GM20431 (cell line): ENCODE results near the gene TNNI2.

Experiments
- in situ Hi-C: fragments of 300-500 bp; cut with MseI, MboI; formaldehyde crosslinking; loops from one replicate; pipeline ENCODE4 v1.15.0; 2020; ENCODE audit warnings: low sequenced_read_pairs; ENCODE audit not compliant: unreplicated experiment

Gene TNNI2

DNA sequence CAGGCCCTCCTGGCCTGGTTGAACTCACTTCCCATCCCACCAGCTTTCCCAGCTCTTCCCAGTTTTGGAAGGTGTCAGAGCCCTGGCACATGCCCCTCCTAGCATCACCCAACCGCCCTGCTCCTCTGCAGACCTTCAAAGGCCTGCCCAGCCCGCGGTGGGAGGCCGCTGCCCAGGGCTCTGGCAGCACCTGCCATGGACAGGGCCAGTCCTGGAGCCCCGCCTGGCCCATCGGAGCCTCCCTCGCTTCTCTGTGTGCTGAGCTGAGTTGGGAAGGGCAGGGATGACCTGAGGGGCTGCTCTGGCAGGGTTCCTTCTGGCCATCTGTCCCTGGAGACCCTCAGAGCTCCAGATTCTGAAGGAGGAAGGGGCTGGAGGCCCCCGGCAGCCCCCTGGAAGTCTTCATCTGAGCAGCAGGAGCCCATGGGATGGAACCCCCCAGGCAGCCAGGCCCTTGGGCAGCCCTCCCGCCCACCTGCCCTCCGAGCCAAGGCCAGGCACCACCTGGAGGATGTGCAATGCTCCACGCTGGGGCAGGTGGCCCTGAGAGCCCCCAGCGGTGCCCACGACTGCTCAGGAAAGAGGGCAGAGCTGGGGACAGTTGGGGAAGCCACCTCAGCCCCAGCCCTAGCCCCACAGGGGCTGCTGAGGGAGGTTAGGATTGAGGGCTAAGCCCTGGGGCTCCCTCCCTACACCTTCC lies 17.7 kb downstream of the TNNI2 start:
- in situ Hi-C loops: no loop called here

- in situ Hi-C loops: no loop called here
These were observed 18.3 kb downstream of the TNNI2 start for GRCh38 chr11:1857064-1857463.

GRCh38 chr11:1858154-1858553 lies 19.4 kb downstream of the TNNI2 start:
- in situ Hi-C loops: no loop called here

DNA sequence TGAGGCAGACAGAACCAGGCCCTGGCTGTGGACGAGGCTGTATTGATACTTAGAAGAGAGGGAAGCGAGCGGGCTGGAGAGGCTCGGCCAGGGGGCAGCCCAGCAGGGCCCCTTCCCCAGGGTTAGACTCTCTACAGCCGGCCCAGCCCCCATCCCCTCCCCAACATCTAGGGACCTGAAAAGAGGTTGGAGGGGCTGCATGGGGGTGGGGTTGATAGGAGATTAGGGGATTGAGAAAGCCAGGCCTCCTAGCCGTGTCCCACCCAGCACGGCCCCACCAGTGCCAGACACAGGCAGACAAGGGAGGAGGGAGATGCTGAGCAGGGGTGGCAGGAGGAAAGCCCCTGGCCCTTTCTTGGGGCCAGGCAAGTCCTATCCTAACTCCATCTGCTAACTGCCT lies 19.8 kb downstream of the TNNI2 start:
- in situ Hi-C loops: no loop called here

DNA sequence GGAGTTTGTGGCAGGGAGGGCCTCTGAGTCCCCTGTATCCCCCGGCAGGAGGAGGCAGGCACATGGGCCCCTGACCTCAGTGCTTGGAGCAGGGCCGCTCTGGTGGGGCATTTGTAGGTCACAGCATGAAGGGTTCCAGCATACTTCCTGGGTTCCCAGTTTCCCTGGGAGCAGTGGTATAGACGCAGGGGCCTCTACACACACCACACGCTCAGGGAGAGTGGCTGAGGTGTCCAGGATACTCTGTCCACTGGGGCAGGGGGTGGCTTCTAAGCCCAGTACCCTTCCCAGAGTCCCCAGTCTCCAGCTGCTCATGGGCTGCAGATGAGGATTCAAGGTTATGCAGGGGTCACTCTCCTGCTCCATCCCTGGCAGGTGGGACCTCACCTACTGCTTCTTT lies 20.2 kb downstream of the TNNI2 start:
- in situ Hi-C loops: no loop called here

DNA sequence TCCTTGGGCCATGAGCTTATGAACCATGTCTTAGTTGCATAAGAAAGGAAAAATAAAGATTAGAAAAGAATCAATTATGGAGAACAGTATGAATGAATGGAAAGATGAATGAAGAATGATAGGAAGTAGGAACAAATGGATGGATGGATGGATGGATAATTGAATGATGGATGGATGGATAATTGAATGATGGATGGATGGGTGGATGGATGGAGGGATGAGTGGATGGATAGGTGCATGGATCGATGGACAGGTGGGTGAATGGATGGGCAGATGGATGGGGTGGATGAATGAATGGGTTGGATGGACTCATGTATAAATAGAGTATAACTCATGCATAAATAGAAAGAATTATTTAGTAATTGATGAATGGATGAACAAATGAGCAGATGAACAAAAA lies 21.3 kb downstream of the TNNI2 start:
- in situ Hi-C loops: no loop called here

DNA sequence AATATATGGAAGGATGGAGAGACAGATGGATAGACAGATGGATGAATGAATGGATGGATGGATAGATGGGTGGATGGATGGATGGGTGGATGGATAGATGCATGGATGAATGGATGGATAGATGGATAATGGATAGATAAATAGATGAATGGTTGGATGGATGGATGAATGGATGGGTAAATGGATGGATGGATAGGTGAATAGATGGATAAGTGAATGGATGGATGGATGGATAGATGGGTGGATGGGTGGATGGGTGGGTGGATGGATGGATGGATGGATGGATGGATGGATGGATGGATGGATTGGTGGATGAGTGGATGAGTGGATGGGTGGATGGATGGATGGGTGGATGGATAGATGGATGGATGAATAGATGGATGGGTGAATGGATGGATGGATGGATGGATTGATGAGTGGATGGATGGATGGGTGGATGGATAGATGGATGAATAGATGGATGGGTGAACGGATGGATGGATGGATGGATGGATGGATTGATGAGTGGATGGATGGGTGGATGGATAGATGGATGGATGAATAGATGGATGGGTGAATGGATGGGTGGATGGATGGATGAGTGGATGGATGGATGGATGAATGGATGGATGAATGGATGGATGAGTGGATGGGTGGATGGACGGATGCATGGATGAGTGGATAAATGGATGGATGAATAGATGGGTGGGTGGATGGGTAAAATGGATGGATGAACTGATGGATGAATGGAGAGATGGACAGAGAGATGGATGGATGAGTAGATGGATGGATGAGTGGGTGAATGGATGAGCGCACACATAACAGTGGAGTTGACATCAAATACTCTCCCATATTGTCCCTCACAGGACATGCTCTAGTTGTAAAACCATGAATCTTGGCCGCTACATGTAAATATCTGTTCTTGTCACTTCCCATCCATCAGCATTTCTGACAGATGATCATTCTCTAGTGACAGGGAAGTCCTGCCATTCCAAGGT lies 22.9 kb downstream of the TNNI2 start:
- in situ Hi-C loops: no loop called here

DNA sequence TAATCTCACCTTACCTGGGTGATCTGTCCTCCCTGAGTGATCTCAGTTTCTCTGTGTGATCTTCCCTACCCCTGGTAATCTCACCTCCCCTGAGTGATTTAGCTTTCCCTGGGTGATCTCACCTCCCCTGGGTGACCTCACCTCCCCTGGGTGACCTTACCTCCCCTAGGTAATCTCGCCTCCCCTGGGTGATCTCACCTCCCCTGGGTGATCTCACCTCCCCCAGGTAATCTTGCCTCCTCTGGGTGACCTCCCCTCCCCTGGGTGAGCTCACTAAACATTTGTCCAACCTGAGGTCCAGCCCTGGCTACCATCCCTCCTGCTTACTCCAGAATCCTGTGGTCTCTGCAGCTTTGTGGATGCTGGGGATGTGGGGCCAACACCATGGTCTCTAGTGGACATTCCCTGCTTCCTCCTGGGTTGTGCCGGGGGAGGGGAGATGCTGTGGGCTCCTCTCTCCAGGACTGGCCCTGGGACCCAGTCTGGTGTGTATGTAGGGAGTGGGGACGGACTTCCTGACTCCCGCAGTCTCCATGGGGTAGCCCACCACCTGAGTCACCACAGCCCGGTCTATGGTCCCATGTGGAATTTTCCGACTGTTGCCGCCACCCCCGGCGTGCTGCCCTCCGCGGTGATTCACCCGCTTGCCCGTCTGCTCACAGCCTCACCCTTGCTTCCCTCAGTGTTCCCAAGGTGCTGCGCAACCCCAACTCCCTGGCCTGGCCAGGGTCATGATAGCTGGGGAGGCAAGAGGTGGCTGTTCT lies 24.0 kb downstream of the TNNI2 start:
- in situ Hi-C loops: no loop called here

DNA sequence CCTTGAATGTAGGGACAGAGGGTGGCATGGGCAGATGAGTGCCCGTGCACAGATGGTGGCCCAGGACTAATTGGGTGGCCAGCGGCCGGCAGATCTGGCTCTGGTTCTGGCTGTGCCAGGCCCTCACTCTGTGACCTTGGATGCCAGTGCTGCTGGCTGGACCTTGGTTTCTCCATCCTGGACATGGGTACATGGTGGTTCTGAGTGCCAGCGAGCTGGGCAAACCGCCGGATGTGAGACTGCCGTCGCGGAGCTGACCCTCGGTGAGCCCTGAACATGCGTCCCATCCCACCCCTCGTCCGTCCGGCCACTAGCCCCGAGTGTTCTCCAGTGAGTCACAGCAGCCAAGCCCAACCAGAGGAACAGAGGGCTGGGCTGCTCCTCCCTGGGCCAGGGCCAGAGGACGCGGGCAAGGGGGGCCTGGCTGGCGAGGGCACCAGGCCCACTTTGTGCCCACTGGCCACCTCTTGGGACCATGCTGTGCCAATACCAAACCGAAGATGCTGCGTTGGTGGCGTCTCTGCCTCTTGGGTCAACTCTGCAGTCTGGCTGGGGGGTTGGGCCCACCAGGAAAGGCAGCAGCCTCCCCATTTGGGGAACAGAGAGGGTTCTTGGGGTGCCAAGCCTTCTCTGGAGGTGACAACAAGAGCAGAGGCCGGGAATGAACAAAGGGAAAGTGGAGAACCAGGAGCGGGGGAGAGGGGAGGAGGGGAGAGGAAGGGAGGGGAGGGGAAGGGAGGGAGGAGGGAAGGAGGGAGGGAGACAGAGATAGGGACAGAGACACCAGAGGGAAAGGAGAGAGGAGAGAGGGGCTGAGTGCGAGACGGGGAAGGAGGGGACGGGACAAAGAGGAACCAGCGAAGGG lies 24.8 kb downstream of the TNNI2 start:
- in situ Hi-C loops: no loop called here

DNA sequence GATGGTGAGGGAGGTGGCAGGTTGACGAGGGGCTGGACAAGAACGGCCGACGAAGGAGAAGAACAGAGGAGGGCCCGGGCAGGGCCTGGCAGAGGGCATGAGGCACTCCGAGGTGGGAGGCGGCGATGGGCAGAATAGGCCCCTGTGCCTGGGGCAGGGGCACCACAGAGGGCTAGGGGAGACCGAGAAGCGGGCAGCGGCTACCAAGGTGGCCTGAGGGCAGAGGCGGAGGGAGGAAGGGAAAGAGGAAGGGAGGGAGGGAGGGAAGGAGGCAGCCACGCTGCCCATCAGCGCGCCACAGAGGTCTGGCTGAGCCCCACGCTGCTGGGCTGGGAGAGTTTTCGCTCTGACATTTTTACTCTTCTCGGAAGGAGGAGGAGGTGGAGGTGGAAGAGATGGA lies 25.4 kb downstream of the TNNI2 start:
- in situ Hi-C loops: no loop called here

- in situ Hi-C loops: no loop called here
These were observed 26.3 kb downstream of the TNNI2 start for GRCh38 chr11:1864831-1865665.

DNA sequence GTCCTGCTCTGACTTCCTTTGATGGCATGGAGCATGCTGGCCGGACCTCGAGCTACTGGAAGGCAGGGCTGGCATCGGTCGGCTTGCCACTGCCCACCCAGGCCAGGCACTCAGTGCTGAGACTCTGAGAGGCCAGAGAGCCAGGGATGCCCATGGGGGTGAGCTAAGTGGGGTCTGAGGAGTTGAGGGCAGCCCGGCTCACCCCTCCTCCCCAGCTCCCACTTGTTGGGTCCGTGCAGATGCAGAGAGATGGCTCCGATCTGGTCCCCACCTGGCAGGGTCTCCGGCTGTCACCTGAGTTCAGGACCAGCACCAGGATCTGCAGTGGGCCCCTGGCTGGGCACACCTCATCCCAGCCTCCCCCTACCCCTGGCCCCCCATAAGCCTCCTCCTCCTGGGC lies 27.4 kb downstream of the TNNI2 start:
- in situ Hi-C loops: no loop called here

GRCh38 chr11:1866776-1867175 lies 28.0 kb downstream of the TNNI2 start:
- in situ Hi-C loops: no loop called here

DNA sequence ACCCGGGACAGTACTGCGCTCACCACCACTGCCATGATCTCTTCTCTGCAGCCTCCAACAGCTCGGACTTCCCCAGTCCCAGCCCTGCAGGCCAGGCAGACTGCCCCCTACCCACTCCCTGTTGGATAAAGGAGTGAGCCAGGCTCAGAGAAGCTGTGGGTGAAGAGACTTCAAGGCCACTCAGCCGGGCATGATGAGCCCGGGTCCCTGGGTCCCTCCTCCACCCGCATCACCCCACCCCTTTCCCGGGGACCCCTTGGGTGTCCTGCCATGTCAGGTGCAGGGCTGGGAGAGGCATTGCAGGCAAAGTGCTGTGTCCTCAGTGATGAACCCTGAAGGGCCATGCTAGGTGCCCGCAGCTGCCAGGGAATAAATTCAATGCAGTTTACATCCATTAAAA lies 28.6 kb downstream of the TNNI2 start:
- in situ Hi-C loops: no loop called here

GRCh38 chr11:1868056-1868635 lies 29.4 kb downstream of the TNNI2 start:
- in situ Hi-C loops: no loop called here

DNA sequence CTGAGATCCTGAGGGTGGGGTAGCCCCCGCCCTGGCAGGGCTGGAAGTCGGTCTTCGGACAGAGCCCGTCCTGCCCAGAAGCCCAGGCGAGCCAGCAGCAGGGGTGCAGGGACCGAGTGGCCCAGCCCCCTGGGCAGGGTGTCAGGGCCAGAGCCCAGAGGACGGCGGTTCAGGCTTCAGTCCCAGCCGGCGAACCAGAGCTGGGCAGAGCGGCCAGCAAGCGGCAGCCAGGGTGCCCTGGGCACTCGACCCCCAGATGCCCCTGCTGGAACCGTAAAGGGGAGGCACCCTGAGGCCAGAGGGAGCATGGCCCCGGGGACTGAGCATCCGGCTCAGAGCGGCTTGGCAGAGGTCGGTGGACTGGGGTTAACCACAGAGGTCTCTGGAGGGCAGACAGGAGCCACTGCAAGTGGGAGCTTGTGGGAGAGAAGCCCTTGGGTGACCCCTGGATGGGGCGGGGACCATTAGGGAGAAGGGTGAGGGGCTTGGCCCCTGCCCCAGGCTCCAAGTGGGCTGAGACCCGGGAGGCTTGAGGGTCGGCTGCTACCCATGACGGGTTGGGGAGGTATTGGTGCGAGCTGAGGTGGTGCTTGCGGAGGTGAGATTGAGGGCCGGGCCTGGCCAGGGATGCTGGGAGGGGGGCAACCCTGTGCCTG lies 30.0 kb downstream of the TNNI2 start:
- in situ Hi-C loops: no loop called here

- in situ Hi-C loops: no loop called here
These were observed 30.9 kb downstream of the TNNI2 start for GRCh38 chr11:1869427-1870325.
